ENCODE data around the gene GTF2H4. TPM values are rescaled to one million over a fixed set of nuclear protein-coding genes. Genes with fewer than 3 reads are reported as not detected.

GTF2H4 gene
- total and polyA plus RNA-seq, 2 of the 8 experiments (the other 6 are each of a cell fraction or from before 2014, with no cell fraction given) = 42.3 to 53.4 TPM

GRCh38 chr6:30935018-30935417, 27.0 kb downstream of the GTF2H4 start:
- Histone ChIP-seq H3K18ac (ENCODE audit: extremely low read depth, low read length) (no peak overlapping the region), H3K79me2 (ENCODE audit: control insufficient read depth in 1 of 2, insufficient read depth in 2 of 2, low read length in 2 of 2) (no peaks in the 10 kb centered on the region), H3K4me3 (ENCODE audit: extremely low read depth in 1 of 4, insufficient read depth in 2 of 4, low read depth in 3 of 4, low read length in 4 of 4) (no peak overlapping the region), H3K79me1 (ENCODE audit: low read depth, low read length) (no peaks in the 10 kb centered on the region), H3K36me3 (ENCODE audit: control insufficient read depth in 2 of 4, insufficient read depth in 4 of 4, low read length in 3 of 4) (no peaks in the 10 kb centered on the region), H3K9me3 (ENCODE audit: insufficient read depth in 2 of 2, low read depth in 1 of 2, low read length in 1 of 2) (no peaks in the 10 kb centered on the region), H2BK12ac (ENCODE audit: low read depth, low read length) (no peak overlapping the region), H4K91ac (replicated peaks; ENCODE audit: insufficient read length, low read length) (no peak overlapping the region), H3K4me2 (ENCODE audit: insufficient read depth in 1 of 2, low read depth in 2 of 2, low read length in 2 of 2) (no peak overlapping the region), H2BK20ac (ENCODE audit: low read length) (no peak overlapping the region), H3K4ac (replicated peaks; ENCODE audit: insufficient read length, low read depth, low read length) (no peak overlapping the region), H4K5ac (ENCODE audit: insufficient read length, low read depth, low read length) (no peak overlapping the region), H4K8ac (ENCODE audit: extremely low read depth, insufficient read depth, low read length) (no peak overlapping the region), H3K27ac (ENCODE audit: low read depth, low read length) (no peak overlapping the region), H2AK5ac (ENCODE audit: low read depth, low read length) (no peak overlapping the region), H2BK5ac (ENCODE audit: low read depth, low read length) (no peak overlapping the region), H3K27me3 (replicated peaks in 1 of 4; ENCODE audit: control insufficient read depth in 3 of 4, extremely low read depth in 1 of 4, insufficient read depth in 3 of 4, low read length in 3 of 4) (no peaks in the 10 kb centered on the region; a peak in 1 of 7 replicates), H2BK120ac (replicated peaks; ENCODE audit: low read depth, low read length) (no peak overlapping the region), H3K56ac (replicated peaks; ENCODE audit: insufficient read length, low read depth, low read length) (no peak overlapping the region), H2BK15ac (ENCODE audit: low read length) (no peak overlapping the region), H3K14ac (ENCODE audit: insufficient read length) (no peak overlapping the region), H3K23ac (ENCODE audit: insufficient read length) (no peak overlapping the region), H3K4me1 (replicated peaks in 1 of 4; ENCODE audit: control insufficient read depth in 3 of 4, insufficient read depth in 4 of 4, low read length in 3 of 4) (peaks cover 0 to 9% (median 0%) of the 10 kb centered on the region in 4 experiments; a peak in 1 of 7 replicates), H3K23me2 (ENCODE audit: low read depth, low read length) (0 out of 2 replicates have a peak, but pooled peaks cover 4% of the 10 kb centered on the region), H3K9ac (replicated peaks in 1 of 4; ENCODE audit: extremely low read depth in 1 of 4, low read depth in 3 of 4, low read length in 3 of 4) (no peak overlapping the region), H4K20me1 (replicated peaks in 1 of 2; ENCODE audit: control insufficient read depth in 1 of 2, insufficient read depth in 2 of 2, low read length in 2 of 2) (no peaks in the 10 kb centered on the region), H2AFZ (ENCODE audit: low read length) (no peak overlapping the region)
- DNase-seq (ENCODE audit: low read depth in 1 of 2, low spot score in 2 of 2) = no peak
- POLR2A ChIA-PET (ENCODE audit: partially characterized antibody) = interaction anchor here (0.8 to 1.0 kb wide), 2 partner anchors 19 to 24 kb away, joined by 3 read pairs; no protein-coding TSS in a partner anchor
- 90% methylated on average over 3 of the region's 3 CpGs; no CpG with 5 or more reads in 1 of the 2 experiments for WGBS, 2 experiments (ENCODE audit: extremely low coverage in 1 of 2, insufficient coverage in 1 of 2, insufficient read length in 1 of 2, insufficient replicate concordance in 2 of 2, low coverage in 1 of 2, low lambda C conversion rate in 2 of 2, missing lambda C conversion rate in 1 of 2)
- CTCF ChIA-PET (ENCODE audit: partially characterized antibody) = interaction anchor here (0.7 to 2.3 kb wide), 5 partner anchors 9 to 213 kb away, joined by 3 to 8 read pairs (median 3); no protein-coding TSS in a partner anchor
- FAIRE-seq = no peak
- TF ChIP-seq RAD21 (IDR thresholded peaks at IDR 0.05 in 1 of 2, conservative IDR thresholded peaks at IDR 0.05 in 1 of 2; ENCODE audit: low read depth in 2 of 2, low read length in 2 of 2) (no peak), TBP (IDR thresholded peaks at IDR 0.05; ENCODE audit: low read depth, low read length) (no peak), SP1 (IDR thresholded peaks at IDR 0.05; ENCODE audit: low read depth, low read length) (no peak)

Measured in H1 (cell line).